HCT116 (cell line): Measurements from ENCODE around the gene ZNF300.

ENCODE experiments used
- POLR2A ChIP-seq: IDR thresholded peaks from 2 replicates; pipeline ENCODE4 v1.7.0; 2011; ENCODE audit warnings: borderline replicate concordance; ENCODE audit not compliant: insufficient read depth, insufficient read length; ENCODE audit errors: extremely low read depth
- RAD21 ChIP-seq: IDR thresholded peaks from 2 replicates; pipeline ENCODE4 v1.6.1; 2012; ENCODE audit warnings: low read depth, mild to moderate bottlenecking
- TF ChIP-seq, protein P1 (sequence below), 3 experiments: fragments of 200-600 bp in 1 of 3; sonication (generic) in 1 of 3; IDR thresholded peaks in 2 of 3; conservative IDR thresholded peaks in 1 of 3; 2 replicates each; pipeline ENCODE4 v1.5.1; 2012 to 2017; ENCODE audit warnings: low read depth in 2 of 3, low read length in 2 of 3, antibody characterized with exemption in 1 of 3, borderline replicate concordance in 1 of 3, control low read depth in 1 of 3, mild to moderate bottlenecking in 1 of 3, mixed read lengths in 1 of 3, mixed run types in 1 of 3, moderate library complexity in 1 of 3; ENCODE audit not compliant: insufficient read depth in 1 of 3

DNA sequence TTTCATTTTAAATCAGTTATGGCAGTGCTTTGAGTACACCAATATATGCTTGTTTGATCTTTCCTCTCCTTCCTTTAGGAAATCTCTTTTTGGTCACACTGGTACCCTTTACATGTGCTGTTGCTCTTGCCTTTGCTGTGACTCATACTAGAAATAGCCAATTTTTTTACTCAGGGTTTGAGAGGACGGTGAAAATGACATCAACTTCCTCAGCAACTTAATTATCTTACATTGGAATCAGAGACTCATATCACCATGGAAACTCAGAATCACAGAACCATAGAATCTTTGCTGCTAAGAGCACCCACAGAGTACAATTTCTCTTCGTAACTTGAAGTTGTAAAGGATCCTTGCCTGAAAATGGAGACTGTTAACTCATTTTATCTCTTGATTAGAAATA, 13.8 kb upstream of the ZNF300 start:
- TF ChIP-seq RAD21 = no peak
- TF ChIP-seq, protein P1, sequence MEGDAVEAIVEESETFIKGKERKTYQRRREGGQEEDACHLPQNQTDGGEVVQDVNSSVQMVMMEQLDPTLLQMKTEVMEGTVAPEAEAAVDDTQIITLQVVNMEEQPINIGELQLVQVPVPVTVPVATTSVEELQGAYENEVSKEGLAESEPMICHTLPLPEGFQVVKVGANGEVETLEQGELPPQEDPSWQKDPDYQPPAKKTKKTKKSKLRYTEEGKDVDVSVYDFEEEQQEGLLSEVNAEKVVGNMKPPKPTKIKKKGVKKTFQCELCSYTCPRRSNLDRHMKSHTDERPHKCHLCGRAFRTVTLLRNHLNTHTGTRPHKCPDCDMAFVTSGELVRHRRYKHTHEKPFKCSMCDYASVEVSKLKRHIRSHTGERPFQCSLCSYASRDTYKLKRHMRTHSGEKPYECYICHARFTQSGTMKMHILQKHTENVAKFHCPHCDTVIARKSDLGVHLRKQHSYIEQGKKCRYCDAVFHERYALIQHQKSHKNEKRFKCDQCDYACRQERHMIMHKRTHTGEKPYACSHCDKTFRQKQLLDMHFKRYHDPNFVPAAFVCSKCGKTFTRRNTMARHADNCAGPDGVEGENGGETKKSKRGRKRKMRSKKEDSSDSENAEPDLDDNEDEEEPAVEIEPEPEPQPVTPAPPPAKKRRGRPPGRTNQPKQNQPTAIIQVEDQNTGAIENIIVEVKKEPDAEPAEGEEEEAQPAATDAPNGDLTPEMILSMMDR (IDR thresholded peaks at IDR 0.05 in 2 of 3, conservative IDR thresholded peaks at IDR 0.05 in 1 of 3; ENCODE audit: borderline replicate concordance in 1 of 3, insufficient read depth in 1 of 3, low read depth in 2 of 3, low read length in 2 of 3) = no peak
- no peak for TF ChIP-seq POLR2A
